Activated CD8-positive, alpha-beta T cell treated with anti-CD3 and anti-CD28 coated beads for 36 hours (primary cell): Measurements from ENCODE around the gene CLEC2D. TPM values are rescaled to one million over a fixed set of nuclear protein-coding genes. Genes with fewer than 3 reads are reported as not detected.

Experiments used
- ATAC-seq: fragments of 200-7000 bp; cut with Tn5 transposase; one replicate; pipeline ENCODE4 v1.10.0; 2021; ENCODE audit warnings: mild to moderate bottlenecking, moderate library complexity
- CTCF ChIA-PET: fragments of 350-600 bp; sonication (Branson Sonifier 250); formaldehyde crosslinking; loops from one replicate; lab custom pipeline; 2021; ENCODE audit warnings: antibody characterized with exemption; lab: Charles Lee
- POLR2A ChIA-PET: fragments of 350-600 bp; sonication (Branson Sonifier 250); formaldehyde crosslinking; loops from one replicate; lab custom pipeline; 2021; ENCODE audit warnings: antibody characterized with exemption; lab: Charles Lee
- DNase-seq: peaks from one replicate; pipeline ENCODE4 v3.0.0-alpha.2; 2020
- H3K27ac Mint-ChIP-seq: one replicate; pipeline ENCODE4 v1.8.0; 2021; ENCODE audit warnings: mild to moderate bottlenecking, mixed read lengths
- H3K27me3 Mint-ChIP-seq: one replicate; pipeline ENCODE4 v1.8.0; 2021; ENCODE audit warnings: mixed read lengths
- H3K36me3 Mint-ChIP-seq: one replicate; pipeline ENCODE4 v1.8.0; 2021; ENCODE audit warnings: low read depth, mixed read lengths
- H3K4me1 Mint-ChIP-seq: one replicate; pipeline ENCODE4 v1.8.0; 2021; ENCODE audit warnings: low read depth, mixed read lengths
- H3K4me3 Mint-ChIP-seq: one replicate; pipeline ENCODE4 v1.8.0; 2021; ENCODE audit warnings: mild to moderate bottlenecking, moderate library complexity, mixed read lengths
- H3K9me3 Mint-ChIP-seq: one replicate; pipeline ENCODE4 v1.8.0; 2021; ENCODE audit warnings: mixed read lengths
- CTCF ChIP-seq: fragments of 200-600 bp; IDR thresholded peaks from one replicate; pipeline ENCODE4 v1.8.0; 2022; ENCODE audit warnings: antibody characterized with exemption, mild to moderate bottlenecking
- intact Hi-C: fragments of 100-400 bp; cut with micrococcal nuclease; formaldehyde crosslinking; loops from one replicate; pipeline ENCODE4 v1.10.0; 2022
- total RNA-seq, 2 experiments: library from RNA; stranded (reverse); gene quantifications; one replicate each; pipeline ENCODE4 v1.2.3, GENCODE V29; 2021

CLEC2D gene
- total RNA-seq, 2 experiments from 2014 or later: 240 to 259 TPM

GRCh38 chr12:9742661-9743060 lies 73.1 kb downstream of the CLEC2D start:
- Mint-ChIP-seq H3K36me3 (peaks cover 16% of the 10 kb centered on the region), H3K27ac (peak overlapping the region; percentile 90), H3K4me3 (peak overlapping the region; percentile 74), H3K27me3 (no peaks in the 10 kb centered on the region), H3K9me3 (peaks cover 11% of the 10 kb centered on the region), H3K4me1 (peaks cover 67% of the 10 kb centered on the region)
- intact Hi-C loops: loop anchor here (5.0 to 10.0 kb wide), 3 partner anchors 70 to 392 kb away; partner anchors contain the start of gene CLEC7A
- DNase-seq (peak; percentile 56), ATAC-seq (peak; percentile 66)
- no peak for TF ChIP-seq CTCF
- ChIA-PET POLR2A (interaction anchor here (0.8 to 5.5 kb wide), 15 partner anchors 9 to 121 kb away, joined by 3 to 56 read pairs (median 12); partner anchors contain the start of genes CD69 and CLEC2D), CTCF (interaction anchor here (0.5 to 23.1 kb wide), 62 partner anchors 10 to 1579 kb away, joined by 3 to 791 read pairs (median 5); partner anchors contain the start of genes CD69, CLEC2B, CLEC2D and CLECL1)

GRCh38 chr12:9745199-9745598 lies 75.7 kb downstream of the CLEC2D start:
- H3K27ac Mint-ChIP-seq: no peak overlapping the region
- intact Hi-C loops: loop anchor here (5.0 to 10.0 kb wide), 2 partner anchors 182 to 390 kb away; partner anchors contain the start of gene CLEC7A
- no peaks in the 10 kb centered on the region for H3K27me3 Mint-ChIP-seq
- H3K36me3 Mint-ChIP-seq: peaks cover 5% of the 10 kb centered on the region
- CTCF ChIA-PET: interaction anchor here (1.0 to 23.1 kb wide), 4 partner anchors 37 to 180 kb away, joined by 4 to 791 read pairs (median 6); no protein-coding TSS in a partner anchor
- no peak overlapping the region for H3K4me3 Mint-ChIP-seq
- no peak for TF ChIP-seq CTCF
- H3K4me1 Mint-ChIP-seq: peaks cover 59% of the 10 kb centered on the region
- peaks cover 4% of the 10 kb centered on the region for H3K9me3 Mint-ChIP-seq
- POLR2A ChIA-PET: interaction anchor here (1.3 to 1.4 kb wide), 2 partner anchors 13 to 76 kb away, joined by 3 to 4 read pairs; partner anchors contain the start of gene CLEC2D
- DNase-seq (no peak), ATAC-seq (no peak)

Other genes with a start within 250 kb of the CLEC2D start
- 1 to 10 TPM; 4.7 to 4.9 TPM for gene KLRB1, start 61.8 kb upstream of the CLEC2D start, total RNA-seq
- gene CLECL1, start 63.4 kb downstream of the CLEC2D start, total RNA-seq: 1 to 10 TPM; 6.0 to 8.5 TPM
- gene CD69, start 91.2 kb downstream of the CLEC2D start, total RNA-seq: 100 to 1,000 TPM; 166 to 174 TPM
- gene KLRF1, start 157.8 kb downstream of the CLEC2D start, total RNA-seq: not detected
- gene CLEC2B, start 199.6 kb downstream of the CLEC2D start, total RNA-seq: 10 to 100 TPM; 38.4 to 43.2 TPM
- gene KLRF2, start 211.8 kb downstream of the CLEC2D start, total RNA-seq: not detected